Adrenal gland (tissue), 12 donors: ENCODE measurements around the gene CCDC92B. TPM values are rescaled to one million over a fixed set of nuclear protein-coding genes. Genes with fewer than 3 reads are reported as not detected.

Experiments used
- DNase-seq, 7 donors: peaks; one replicate each; pipeline ENCODE4 v3.0.0-alpha.2; 2019 to 2020
- H3K27ac ChIP-seq, 5 donors: fragments of 200-600 bp; sonication (generic) in 4 of 5; 1 replicate in 3 of 5; 2 replicates in 2 of 5; pipeline versions ENCODE4 v1.5.1 to v1.8.0; 2016 to 2020; ENCODE audit warnings: mild to moderate bottlenecking in 1 of 5
- H3K27me3 ChIP-seq: fragments of 200-600 bp; 2 replicates; pipeline ENCODE4 v1.8.0; 2021
- H3K36me3 ChIP-seq, 2 donors: fragments of 200-600 bp; replicated peaks in 1 of 2; 1 replicate in 1 of 2; 2 replicates in 1 of 2; pipeline versions ENCODE4 v1.5.1 to v1.8.0; 2018 to 2022
- H3K4me1 ChIP-seq, 2 donors: fragments of 200-600 bp; replicated peaks in 1 of 2; 1 replicate in 1 of 2; 2 replicates in 1 of 2; pipeline versions ENCODE4 v1.5.1 to v1.8.0; 2018 to 2021
- H3K4me3 ChIP-seq, 4 donors: fragments of 200-600 bp; sonication (generic) in 3 of 4; one replicate each; pipeline ENCODE4 v1.5.1; 2016 to 2018
- H3K9me3 ChIP-seq, 3 donors: fragments of 200-600 bp; sonication (generic) in 1 of 3; replicated peaks in 1 of 3; 1 replicate in 2 of 3; 2 replicates in 1 of 3; pipeline versions ENCODE4 v1.5.1 to v1.8.0; 2016 to 2021
- CTCF ChIP-seq, 6 experiments: fragments of 450-650 bp in 4 of 6; fragments of 200-600 bp in 2 of 6; sonication (generic) in 1 of 6; IDR thresholded peaks; 1 replicate in 5 of 6; 2 replicates in 1 of 6; pipeline versions ENCODE4 v1.5.1 to v1.8.0; 2016 to 2021; ENCODE audit warnings: antibody characterized with exemption in 6 of 6, mild to moderate bottlenecking in 2 of 6, moderate library complexity in 1 of 6
- POLR2A ChIP-seq, 2 donors: fragments of 450-650 bp; IDR thresholded peaks; one replicate each; pipeline ENCODE4 v1.6.1; 2017; ENCODE audit warnings: antibody characterized with exemption in 2 of 2, mild to moderate bottlenecking in 2 of 2, moderate library complexity in 1 of 2
- whole genome bisulfite sequencing, 4 donors: extraction: QIAGEN DNeasy Blood & Tissue Kit in 2 of 4; methylation state at CpG; one replicate each; pipeline versions ENCODE4 v1.1.5 to v1.1.7; 2013 to 2017; 5-methylcytosine and 5-hydroxymethylcytosine counted together
- intact Hi-C, 2 donors: fragments of 100-400 bp; cut with DNase I; formaldehyde crosslinking; loops; one replicate each; pipeline versions ENCODE4 v1.14.1 to v1.15.0; 2022 to 2023
- polyA plus RNA-seq, 3 donors: library from polyadenylated mRNA; stranded (reverse); fragments of 200-250 nt in 2 of 3; fragments of 350-450 nt in 1 of 3; fragmentation: Illumina TruSeq in 1 of 3; extraction: RNeasy Lipid Tissue Mini Kit (QIAGEN cat#74804) in 1 of 3; gene quantifications; one replicate each; pipeline ENCODE4 v1.2.3, GENCODE V29; 2013 to 2014
- total RNA-seq, 9 donors: library from RNA; depleted of rRNA in 4 of 9; stranded (reverse); fragments of >200 nt in 4 of 9; fragments of 120-200 nt in 1 of 9; fragmentation: NEBNext Ultra II Directional in 1 of 9; extraction: Animal tissue kit (Norgen Biotek cat#: 25700) in 1 of 9; gene quantifications; one replicate each; pipeline versions ENCODE4 v1.1.0 to v1.2.4, GENCODE V29; 2013 to 2023
- donor health status: healthy with polysubstance abuse.
- donor health status: Bipolar disorder and iron deficiency.
- donor health status: DM: yes; HTN: yes; CAD: no.
- donor health status: DM: no; HTN: no; CAD: no.
- donor health status: DM: no; HTN: no; CAD: no.
- donor health status: DM: yes; HTN: yes; CAD: no.

The CCDC92B gene
- total and polyA plus RNA-seq, 12 donors = 0.10 to 4.7 (median 0.55) TPM; not detected in 3

DNA sequence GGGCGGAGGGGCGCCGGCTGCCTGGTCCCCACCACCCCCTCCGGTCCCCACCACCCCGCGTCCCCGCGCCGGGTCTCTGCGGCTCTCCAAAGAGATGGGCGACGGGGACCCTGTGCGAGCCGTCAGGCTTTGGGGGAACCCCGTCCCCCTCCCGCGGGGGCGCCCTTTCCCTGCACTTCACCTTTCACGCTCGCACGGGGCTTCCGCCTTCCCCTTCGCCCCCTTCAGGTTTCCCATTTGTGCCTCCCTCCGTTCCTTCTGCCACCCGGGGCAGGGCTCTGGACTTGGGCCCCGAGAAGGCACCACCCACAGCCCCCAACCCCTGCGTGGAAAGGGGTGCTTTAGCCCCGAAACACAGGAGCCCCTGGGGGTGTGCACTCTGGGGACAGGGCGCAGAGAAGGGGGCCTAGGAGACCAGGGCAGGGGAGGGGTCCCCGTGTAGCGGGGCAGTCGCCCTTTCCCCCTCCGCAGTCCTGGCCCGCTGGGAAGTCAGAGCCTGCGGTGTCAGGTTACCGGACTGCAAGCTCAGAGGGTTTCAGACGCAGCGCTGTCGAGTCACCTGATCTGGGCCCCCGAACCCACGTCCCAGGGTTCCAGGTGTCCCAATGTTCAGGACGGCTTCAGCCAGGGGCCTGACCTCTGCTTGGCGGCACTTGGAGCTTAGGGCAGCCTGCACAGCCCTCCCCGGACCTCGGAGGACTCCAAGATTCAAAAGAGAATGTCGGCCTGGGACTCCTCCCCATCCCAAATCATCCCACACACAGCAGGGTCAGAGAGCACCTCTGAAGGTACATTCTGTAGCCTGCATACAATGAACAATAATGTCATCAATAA, 6.7 kb upstream of the CCDC92B start:
- Histone ChIP-seq H3K27me3 (peaks cover 19% of the 10 kb centered on the region), H3K4me3 (peak overlapping the region in 1 of 4 donors; percentile 39), H3K36me3 (no peaks in the 10 kb centered on the region), H3K4me1 (no peaks in the 10 kb centered on the region), H3K27ac (no peak overlapping the region), H3K9me3 (no peaks in the 10 kb centered on the region)
- intact Hi-C loops = no loop called here
- WGBS, 4 donors = 1 to 10% (median 4%) methylated on average over 13 to 41 of the region's 46 CpGs
- no peak for DNase-seq
- TF ChIP-seq POLR2A (IDR thresholded peaks at IDR 0.05) = no peak

DNA sequence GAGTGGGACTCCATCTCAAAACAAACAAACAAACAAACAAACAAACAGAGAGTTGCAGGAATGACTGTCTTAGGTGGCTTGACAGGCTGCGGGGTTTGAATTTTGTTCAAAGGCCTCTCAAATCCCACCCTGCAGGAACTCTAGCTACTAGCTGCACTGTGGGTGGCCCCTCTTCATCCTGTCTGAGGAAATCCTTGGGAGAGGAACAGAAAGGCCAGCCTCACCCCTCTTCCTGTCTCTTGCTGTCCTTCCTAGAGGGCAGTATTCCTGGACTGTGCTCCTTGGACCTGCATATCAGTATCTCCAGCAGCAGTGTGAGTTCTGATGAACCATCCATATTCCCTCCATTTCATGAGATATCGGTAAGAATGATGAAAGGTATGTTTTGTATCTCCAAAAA, 2.0 kb upstream of the CCDC92B start:
- TF ChIP-seq CTCF (IDR thresholded peaks at IDR 0.05) (no peak), POLR2A (IDR thresholded peaks at IDR 0.05) (no peak)
- Histone ChIP-seq H3K27me3 (peaks cover 28% of the 10 kb centered on the region), H3K4me3 (no peak overlapping the region), H3K36me3 (no peaks in the 10 kb centered on the region), H3K9me3 (no peaks in the 10 kb centered on the region), H3K27ac (no peak overlapping the region), H3K4me1 (peaks cover 0 to 9% of the 10 kb centered on the region in 2 donors)
- intact Hi-C loops = no loop called here
- 74 to 90% (median 88%) methylated on average over 2 of the region's 2 CpGs for WGBS, 4 donors
- no peak for DNase-seq

DNA sequence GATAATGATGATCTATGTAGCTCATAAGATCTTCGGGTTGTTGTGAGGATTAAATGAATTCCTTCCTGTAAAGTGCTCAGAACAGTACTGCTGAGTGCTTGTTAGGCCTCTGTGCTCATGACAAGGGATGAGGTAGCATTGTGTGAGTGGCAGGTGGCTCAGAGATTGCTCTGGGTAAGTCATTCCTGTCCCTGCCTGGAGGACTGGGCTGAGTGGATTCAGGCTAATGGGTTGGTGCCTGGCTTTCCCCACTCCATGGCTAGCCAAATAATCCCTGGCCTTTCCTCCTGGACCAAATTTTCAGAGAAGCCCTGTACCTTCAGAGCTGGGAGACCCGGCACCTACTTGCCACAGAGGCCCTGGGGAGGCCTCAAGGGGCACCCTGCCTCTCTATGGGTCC, 1.3 kb upstream of the CCDC92B start:
- H3K9me3 ChIP-seq = no peaks in the 10 kb centered on the region
- WGBS, 4 donors = 54 to 86% (median 80%) methylated on average over 1 to 2 of the region's 2 CpGs
- no peak for DNase-seq
- H3K4me1 ChIP-seq = peaks cover 0 to 9% of the 10 kb centered on the region in 2 donors
- peaks cover 20% of the 10 kb centered on the region for H3K27me3 ChIP-seq
- no peak overlapping the region for H3K27ac ChIP-seq
- no peaks in the 10 kb centered on the region for H3K36me3 ChIP-seq
- no peak overlapping the region for H3K4me3 ChIP-seq
- TF ChIP-seq POLR2A (IDR thresholded peaks at IDR 0.05) (no peak), CTCF (IDR thresholded peaks at IDR 0.05) (no peak)
- intact Hi-C loops = no loop called here

- 0 to 4% (median 2%) methylated on average over 3 to 35 of the region's 35 CpGs for WGBS, 4 donors
These were observed 331 bp upstream of the CCDC92B start for GRCh38 chr17:2749784-2750181.

More at GRCh38 chr17:2749784-2750181, 331 bp upstream of the CCDC92B start:
- no peak for TF ChIP-seq POLR2A (IDR thresholded peaks at IDR 0.05)
- no peak for TF ChIP-seq CTCF (IDR thresholded peaks at IDR 0.05)
- H3K4me1 ChIP-seq = peaks cover 0 to 9% of the 10 kb centered on the region in 2 donors
- H3K4me3 ChIP-seq = peak overlapping the region in 1 of 4 donors; percentile 41
- DNase-seq = peak; percentile 61 to 78 (median 74)
- intact Hi-C loops = no loop called here
- no peaks in the 10 kb centered on the region for H3K9me3 ChIP-seq
- H3K27ac ChIP-seq = peak overlapping the region in 1 of 5 donors; percentile 47
- peaks cover 22% of the 10 kb centered on the region for H3K27me3 ChIP-seq
- no peaks in the 10 kb centered on the region for H3K36me3 ChIP-seq
